HepG2 (cell line): ENCODE results near the gene CXXC5. TPM values are rescaled to one million over a fixed set of nuclear protein-coding genes. Genes with fewer than 3 reads are reported as not detected.
A peak's percentile ranks its signal among the peaks of the same experiment; 100 is the strongest.

ENCODE experiments used
- ATAC-seq: fragments of 200-7000 bp; cut with Tn5 transposase; 3 replicates; pipeline ENCODE4 v1.9.1; 2020; ENCODE audit warnings: mild to moderate bottlenecking, moderate library complexity
- BruUV-seq: library from RNA; stranded (reverse); fragments of 400-500 nt; replicated peaks from 2 replicates; lab custom pipeline; 2021; lab: Mats Ljungman, UMichigan
- CTCF ChIA-PET: fragments of 300-600 bp; formaldehyde crosslinking; extraction: SDS; loops from one replicate; lab custom pipeline; 2021; ENCODE audit warnings: low total read pairs, inconsistent platforms, low intra/inter-chr PET ratio; lab: Yijun Ruan, JAX
- POLR2A ChIA-PET: fragments of 350-600 bp; sonication (Branson Sonifier 250); formaldehyde crosslinking; loops from one replicate; lab custom pipeline; 2020; ENCODE audit warnings: antibody characterized with exemption, inconsistent platforms; lab: Yijun Ruan, JAX
- DNase-seq: peaks from one replicate; pipeline ENCODE4 v3.0.0-alpha.2; 2015; ENCODE audit warnings: low spot score
- FAIRE-seq: peaks from 3 replicates; lab custom pipeline; 2011; peaks lifted over from hg19 to GRCh38; lab: Jason Lieb, UNC
- H2AFZ ChIP-seq: one replicate; pipeline ENCODE4 v1.6.1; 2011; ENCODE audit warnings: low read length, inconsistent platforms
- H3K27ac ChIP-seq: fragments of 300-600 bp; 3 replicates; pipeline ENCODE4 v1.8.0; 2011; ENCODE audit warnings: mixed run types, mild to moderate bottlenecking, mixed read lengths, low read length, inconsistent platforms; ENCODE audit not compliant: insufficient read depth; ENCODE audit errors: extremely low read length
- H3K27me3 ChIP-seq, 2 experiments: fragments of 200-600 bp in 1 of 2; 2 replicates in 1 of 2; 3 replicates in 1 of 2; pipeline versions ENCODE4 v1.6.0 to v1.8.0; 2011; ENCODE audit warnings: low read length in 2 of 2, mild to moderate bottlenecking in 2 of 2, moderate library complexity in 2 of 2, inconsistent platforms in 1 of 2; ENCODE audit not compliant: insufficient read depth in 2 of 2, control insufficient read depth in 1 of 2
- H3K36me3 ChIP-seq, 2 experiments: fragments of 200-600 bp in 1 of 2; replicated peaks in 1 of 2; 2 replicates in 1 of 2; 3 replicates in 1 of 2; pipeline versions ENCODE4 v1.5.1 to v1.8.0; 2011; ENCODE audit warnings: low read length in 2 of 2, inconsistent platforms in 1 of 2; ENCODE audit not compliant: insufficient read depth in 2 of 2, control insufficient read depth in 1 of 2
- H3K4me1 ChIP-seq: 2 replicates; pipeline ENCODE4 v1.5.1; 2012; ENCODE audit warnings: low read length, inconsistent platforms; ENCODE audit not compliant: insufficient read depth
- H3K4me2 ChIP-seq: 2 replicates; pipeline ENCODE4 v1.6.0; 2011; ENCODE audit warnings: low read depth, low read length, inconsistent platforms
- H3K4me3 ChIP-seq, 3 experiments: fragments of 200-600 bp in 1 of 3; sonication (generic), shearing (Covaris generic) in 1 of 3; replicated peaks in 1 of 3; 2 replicates each; pipeline ENCODE4 v1.5.1; 2011 to 2016; ENCODE audit warnings: low read length in 3 of 3, inconsistent platforms in 2 of 3, low read depth in 2 of 3, mild to moderate bottlenecking in 2 of 3, control low read depth in 1 of 3, mixed read lengths in 1 of 3; ENCODE audit not compliant: insufficient read depth in 1 of 3
- H3K79me2 ChIP-seq: one replicate; pipeline ENCODE4 v1.6.1; 2011; ENCODE audit warnings: low read length, inconsistent platforms; ENCODE audit not compliant: insufficient read depth
- H3K9ac ChIP-seq: 2 replicates; pipeline ENCODE4 v1.6.0; 2011; ENCODE audit warnings: mild to moderate bottlenecking, low read depth, low read length, inconsistent platforms; ENCODE audit not compliant: insufficient read depth
- H3K9me3 ChIP-seq: 2 replicates; pipeline ENCODE4 v1.5.1; 2012; ENCODE audit warnings: mild to moderate bottlenecking, low read length
- H4K20me1 ChIP-seq: 2 replicates; pipeline ENCODE4 v1.6.0; 2011; ENCODE audit warnings: inconsistent platforms, mild to moderate bottlenecking, low read length, moderate library complexity; ENCODE audit not compliant: insufficient read depth
- BCL6 ChIP-seq: IDR thresholded peaks from 2 replicates; pipeline ENCODE4 v1.6.1; 2016; ENCODE audit warnings: missing genetic modification reagents, missing compliant biosample characterization
- CHD4 ChIP-seq: fragments of 200-600 bp; sonication (generic); IDR thresholded peaks from 2 replicates; pipeline ENCODE4 v1.7.0; 2017; ENCODE audit warnings: mild to moderate bottlenecking, low read length, borderline replicate concordance
- ELF1 ChIP-seq: sonication (generic); formaldehyde crosslinking; IDR thresholded peaks from 2 replicates; pipeline ENCODE4 v1.4.0; 2020; ENCODE audit warnings: missing genetic modification reagents
- FOSL2 ChIP-seq: sonication (generic); formaldehyde crosslinking; IDR thresholded peaks from 2 replicates; pipeline ENCODE4 v1.4.0; 2020; ENCODE audit warnings: missing genetic modification reagents
- HNF4G ChIP-seq, 2 experiments: sonication (generic) in 1 of 2; formaldehyde crosslinking in 1 of 2; IDR thresholded peaks; 2 replicates each; pipeline versions ENCODE4 v1.4.0 to v1.6.1; 2011 to 2020; ENCODE audit warnings: borderline replicate concordance in 2 of 2, low read depth in 2 of 2, mild to moderate bottlenecking in 2 of 2, low read length in 1 of 2, missing genetic modification reagents in 1 of 2, moderate library complexity in 1 of 2
- HNRNPL ChIP-seq: fragments of 200-400 bp; formaldehyde crosslinking; IDR thresholded peaks from 2 replicates; pipeline ENCODE4 v1.6.1; 2017; ENCODE audit warnings: mild to moderate bottlenecking, low read depth, low read length
- KAT8 ChIP-seq: IDR thresholded peaks from 2 replicates; pipeline ENCODE4 v1.6.1; 2016; ENCODE audit warnings: missing genetic modification reagents, missing compliant biosample characterization
- NFYB ChIP-seq: sonication (generic); formaldehyde crosslinking; IDR thresholded peaks from 2 replicates; pipeline ENCODE4 v1.4.0; 2020; ENCODE audit warnings: missing genetic modification reagents
- PRPF4 ChIP-seq: fragments of 200-400 bp; formaldehyde crosslinking; IDR thresholded peaks from 2 replicates; pipeline ENCODE4 v1.6.1; 2016; ENCODE audit warnings: low read length, low read depth; ENCODE audit not compliant: poor library complexity, severe bottlenecking
- RBFOX2 ChIP-seq: fragments of 200-400 bp; formaldehyde crosslinking; IDR thresholded peaks from 2 replicates; pipeline ENCODE4 v1.6.1; 2017; ENCODE audit warnings: low read depth, mild to moderate bottlenecking, low read length
- RNF2 ChIP-seq: fragments of 450-650 bp; conservative IDR thresholded peaks from 2 replicates; pipeline ENCODE4 v1.6.1; 2016; ENCODE audit warnings: low read depth
- XBP1 ChIP-seq: sonication (generic); formaldehyde crosslinking; IDR thresholded peaks from 2 replicates; pipeline ENCODE4 v1.5.0; 2020; ENCODE audit warnings: missing genetic modification reagents
- ZBTB40 ChIP-seq, 2 experiments: fragments of 450-650 bp in 1 of 2; sonication (generic) in 1 of 2; formaldehyde crosslinking in 1 of 2; IDR thresholded peaks; 2 replicates each; pipeline versions ENCODE4 v1.6.1 to v1.8.0; 2016 to 2022; ENCODE audit warnings: antibody characterized with exemption in 1 of 2, mild to moderate bottlenecking in 1 of 2, missing genetic modification reagents in 1 of 2
- ZFP36L2 ChIP-seq: sonication (generic); formaldehyde crosslinking; IDR thresholded peaks from 2 replicates; pipeline ENCODE4 v1.4.0; 2020; ENCODE audit warnings: missing genetic modification reagents
- ZNF292 ChIP-seq: sonication (generic); formaldehyde crosslinking; IDR thresholded peaks from 2 replicates; pipeline ENCODE4 v1.8.1; 2022; ENCODE audit warnings: mild to moderate bottlenecking, low read depth, missing genetic modification reagents, borderline replicate concordance
- WGBS: methylation state at CpG from one replicate; pipeline ENCODE4 v1.1.6; 2017; ENCODE audit warnings: low lambda C conversion rate; 5-methylcytosine and 5-hydroxymethylcytosine counted together
- in situ Hi-C: cut with HindIII; loops from 2 replicates; pipeline ENCODE4 v1.10.0; 2017; ENCODE audit warnings: low pct_unique_long_range_greater_than_20kb; ENCODE audit not compliant: extremely low pct_ligation_motif_present
- intact Hi-C: fragments of 100-400 bp; cut with micrococcal nuclease; formaldehyde crosslinking; loops from one replicate; pipeline ENCODE4 v1.10.0; 2022; ENCODE audit not compliant: unreplicated experiment
- polyA plus RNA-seq, 8 experiments: library from polyadenylated mRNA; depleted of rRNA in 3 of 8; stranded (reverse) in 7 of 8; unstranded in 1 of 8; fragments of >200 nt; fragmentation: Illumina TruSeq in 4 of 8; extraction: Trizol in 4 of 8; gene quantifications; 2 replicates each; pipeline versions ENCODE4 v1.2.1 to v1.2.3, GENCODE V29; 2011 to 2016; ENCODE audit warnings: low read depth in 4 of 8, missing spikeins in 1 of 8, mixed read lengths in 1 of 8; ENCODE audit not compliant: insufficient read depth in 1 of 8
- total RNA-seq, 5 experiments: library from RNA; depleted of rRNA; stranded (reverse); fragments of >200 nt; fragmentation: Illumina TruSeq; extraction: Trizol; gene quantifications; 2 replicates each; pipeline ENCODE4 v1.2.3, GENCODE V29; 2016; ENCODE audit warnings: low read depth in 1 of 5

Gene CXXC5
- total and polyA plus RNA-seq, 2 of the 13 experiments (the other 11 are each of a cell fraction or from before 2014, with no cell fraction given): 32.3 to 33.0 TPM

- Histone ChIP-seq H3K36me3 (no peaks in the 10 kb centered on the region), H3K4me3 (peak overlapping the region; percentile 61 to 78 (median 76); a peak in 5 of 6 replicates), H3K4me1 (peaks cover 91% of the 10 kb centered on the region), H3K9ac (peak overlapping the region; percentile 72), H3K9me3 (no peaks in the 10 kb centered on the region), H3K27ac (peak overlapping the region; percentile 72), H2AFZ (no peak overlapping the region), H3K27me3 (no peaks in the 10 kb centered on the region), H3K79me2 (no peaks in the 10 kb centered on the region), H3K4me2 (peak overlapping the region; percentile 96), H4K20me1 (no peaks in the 10 kb centered on the region)
- DNase-seq (no peak), ATAC-seq (peak; percentile 30), FAIRE-seq (no peak)
- intact Hi-C loops (loop anchor here (10.0 kb wide), 1 partner anchor 207 kb away; no protein-coding TSS in a partner anchor), in situ Hi-C loops (loop anchor here (5.0 to 25.0 kb wide), 2 partner anchors 69 to 324 kb away; no protein-coding TSS in a partner anchor)
- CTCF ChIA-PET: interaction anchor here (2.9 kb wide), 1 partner anchor 128 kb away, joined by 19 read pairs; no protein-coding TSS in a partner anchor
- WGBS: 2% methylated on average over 9 of the region's 23 CpGs
- POLR2A ChIA-PET: interaction anchor here (0.5 to 4.6 kb wide), 11 partner anchors 9 to 1088 kb away, joined by 3 to 95 read pairs (median 4); partner anchors contain the start of gene CXXC5
- TSS peak; percentile 51 for BruUV-seq
- TF ChIP-seq ZFP36L2 (CRISPR knock-in tag) (no peak), NFYB (no peak), FOSL2 (CRISPR knock-in tag) (0 out of 2 replicates have a peak, but pooled peaks have one; percentile 11), XBP1 (peak; percentile 95; the same call in 1 of the 2 replicates), KAT8 (CRISPR knock-in tag) (no peak), CHD4 (no peak), RBFOX2 (peak; percentile 1; the same call in 1 of the 2 replicates), ZNF292 (CRISPR knock-in tag) (no peak), PRPF4 (no peak), ZBTB40 (IDR thresholded peaks at IDR 0.05) (no peak), ZBTB40 (CRISPR knock-in tag; IDR thresholded peaks at IDR 0.05) (no peak; the same call in 1 of the 2 replicates), HNF4G (IDR thresholded peaks at IDR 0.05; ENCODE audit: borderline replicate concordance, low read depth, low read length) (no peak), HNF4G (CRISPR knock-in tag; IDR thresholded peaks at IDR 0.05; ENCODE audit: borderline replicate concordance, low read depth) (no peak), ELF1 (CRISPR knock-in tag) (no peak), BCL6 (peak; percentile 18; the same call in 1 of the 2 replicates), HNRNPL (peak; percentile 90), RNF2 (no peak)
Measured at GRCh38 chr5:139638090-139638735, 9.9 kb upstream of the CXXC5 start.
